Measurements from ENCODE around the gene NFKBIE.

NFKBIE gene

DNA sequence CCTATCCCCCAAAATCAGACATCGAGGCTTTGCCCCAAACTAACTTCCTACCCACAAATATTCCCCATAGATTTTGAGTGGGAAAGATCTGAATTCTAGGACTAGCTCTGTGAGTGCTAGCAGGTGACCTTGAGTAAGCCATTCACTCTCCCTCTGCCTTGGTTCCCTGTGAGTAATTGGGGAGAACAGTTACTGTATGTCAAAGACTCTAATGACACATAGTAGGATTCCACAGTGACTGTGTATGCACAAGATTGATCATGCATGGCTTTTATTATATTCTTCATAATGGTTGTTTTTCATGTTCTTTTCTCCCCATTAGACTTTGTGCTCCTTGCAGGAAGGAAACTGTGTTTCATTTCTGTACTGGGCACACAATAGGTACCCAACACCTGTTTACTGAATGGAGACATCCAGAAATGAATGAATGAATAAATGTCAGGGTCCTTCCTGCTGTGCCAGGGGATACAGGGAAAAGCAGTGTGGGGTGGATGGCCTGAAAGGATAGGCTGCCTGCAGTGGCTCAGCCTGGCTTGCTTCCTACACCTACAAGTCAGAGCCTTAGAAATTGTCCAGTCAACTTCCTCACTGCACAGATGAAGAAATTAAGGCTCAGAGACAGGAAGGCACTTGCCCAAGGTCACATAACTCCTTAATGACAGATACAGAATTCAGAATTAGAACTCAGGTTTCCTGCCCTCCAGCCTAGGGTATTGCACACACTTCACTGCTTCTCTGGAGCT, 4.0 kb upstream of the NFKBIE start:
- H3K4me2 ChIP-seq (ENCODE audit: low read length) = peak overlapping the region; percentile 70
- H3K9me3 ChIP-seq (ENCODE audit: insufficient read depth, low read length) = no peaks in the 10 kb centered on the region
- H3K9ac ChIP-seq (ENCODE audit: low read length) = no peak overlapping the region
- TF ChIP-seq, protein P1, sequence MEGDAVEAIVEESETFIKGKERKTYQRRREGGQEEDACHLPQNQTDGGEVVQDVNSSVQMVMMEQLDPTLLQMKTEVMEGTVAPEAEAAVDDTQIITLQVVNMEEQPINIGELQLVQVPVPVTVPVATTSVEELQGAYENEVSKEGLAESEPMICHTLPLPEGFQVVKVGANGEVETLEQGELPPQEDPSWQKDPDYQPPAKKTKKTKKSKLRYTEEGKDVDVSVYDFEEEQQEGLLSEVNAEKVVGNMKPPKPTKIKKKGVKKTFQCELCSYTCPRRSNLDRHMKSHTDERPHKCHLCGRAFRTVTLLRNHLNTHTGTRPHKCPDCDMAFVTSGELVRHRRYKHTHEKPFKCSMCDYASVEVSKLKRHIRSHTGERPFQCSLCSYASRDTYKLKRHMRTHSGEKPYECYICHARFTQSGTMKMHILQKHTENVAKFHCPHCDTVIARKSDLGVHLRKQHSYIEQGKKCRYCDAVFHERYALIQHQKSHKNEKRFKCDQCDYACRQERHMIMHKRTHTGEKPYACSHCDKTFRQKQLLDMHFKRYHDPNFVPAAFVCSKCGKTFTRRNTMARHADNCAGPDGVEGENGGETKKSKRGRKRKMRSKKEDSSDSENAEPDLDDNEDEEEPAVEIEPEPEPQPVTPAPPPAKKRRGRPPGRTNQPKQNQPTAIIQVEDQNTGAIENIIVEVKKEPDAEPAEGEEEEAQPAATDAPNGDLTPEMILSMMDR (IDR thresholded peaks at IDR 0.05; ENCODE audit: low read depth, low read length) = no peak
- TF ChIP-seq EZH2phosphoT487 (IDR thresholded peaks at IDR 0.05; ENCODE audit: low read depth) = no peak
- H3K79me2 ChIP-seq (ENCODE audit: low read length) = peaks cover 10% of the 10 kb centered on the region
- H2AFZ ChIP-seq (ENCODE audit: low read depth, low read length) = no peak overlapping the region
- peaks cover 7% of the 10 kb centered on the region for H3K27me3 ChIP-seq (ENCODE audit: low read depth, low read length)
- peaks cover 8% of the 10 kb centered on the region for H3K36me3 ChIP-seq (replicated peaks; ENCODE audit: low read depth, low read length)
- H3K27ac ChIP-seq (ENCODE audit: low read length) = no peak overlapping the region
- peak overlapping the region; percentile 57 for H3K4me3 ChIP-seq (ENCODE audit: low read length)
- peaks cover 50% of the 10 kb centered on the region for H3K4me1 ChIP-seq (ENCODE audit: low read length)
- no peaks in the 10 kb centered on the region for H4K20me1 ChIP-seq (ENCODE audit: insufficient read depth, low read length)

DNA sequence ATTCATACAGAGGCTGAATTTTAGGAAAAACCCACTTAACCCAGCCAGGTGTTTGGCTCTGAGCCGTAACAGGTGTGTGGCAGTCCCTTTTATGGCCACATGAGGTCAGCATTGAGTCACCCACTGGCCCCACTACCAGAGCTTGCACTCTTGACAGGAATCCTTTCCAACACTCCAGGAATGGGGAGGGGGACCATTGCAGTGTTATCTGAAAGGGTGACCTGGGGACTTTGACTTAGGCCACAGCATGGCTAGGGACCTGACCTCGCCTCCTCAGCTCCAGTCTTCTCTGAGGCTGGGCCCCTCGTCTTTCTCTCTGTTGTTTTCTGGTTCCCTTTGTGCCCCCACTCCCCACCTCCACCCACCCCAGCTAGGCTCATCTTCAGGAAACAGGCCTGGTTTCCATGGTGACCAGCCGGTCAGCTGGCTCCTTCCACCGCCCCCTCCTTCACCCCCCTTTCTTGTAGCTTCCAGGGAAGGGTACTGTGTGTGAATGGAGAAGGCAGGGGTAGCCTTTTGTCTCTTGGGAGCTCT, 2.8 kb upstream of the NFKBIE start:
- Histone ChIP-seq H3K4me3 (ENCODE audit: low read length) (no peak overlapping the region), H3K27me3 (ENCODE audit: low read depth, low read length) (peaks cover 7% of the 10 kb centered on the region), H3K27ac (ENCODE audit: low read length) (no peak overlapping the region), H3K79me2 (ENCODE audit: low read length) (peaks cover 22% of the 10 kb centered on the region), H3K9ac (ENCODE audit: low read length) (no peak overlapping the region), H2AFZ (ENCODE audit: low read depth, low read length) (no peak overlapping the region), H3K9me3 (ENCODE audit: insufficient read depth, low read length) (no peaks in the 10 kb centered on the region), H3K4me1 (ENCODE audit: low read length) (peaks cover 50% of the 10 kb centered on the region), H3K4me2 (ENCODE audit: low read length) (peak overlapping the region; percentile 70), H4K20me1 (ENCODE audit: insufficient read depth, low read length) (no peaks in the 10 kb centered on the region), H3K36me3 (replicated peaks; ENCODE audit: low read depth, low read length) (peaks cover 18% of the 10 kb centered on the region)
- TF ChIP-seq, protein P1 (IDR thresholded peaks at IDR 0.05; ENCODE audit: low read depth, low read length) = peak; percentile 98
- no peak for TF ChIP-seq EZH2phosphoT487 (IDR thresholded peaks at IDR 0.05; ENCODE audit: low read depth)

DNA sequence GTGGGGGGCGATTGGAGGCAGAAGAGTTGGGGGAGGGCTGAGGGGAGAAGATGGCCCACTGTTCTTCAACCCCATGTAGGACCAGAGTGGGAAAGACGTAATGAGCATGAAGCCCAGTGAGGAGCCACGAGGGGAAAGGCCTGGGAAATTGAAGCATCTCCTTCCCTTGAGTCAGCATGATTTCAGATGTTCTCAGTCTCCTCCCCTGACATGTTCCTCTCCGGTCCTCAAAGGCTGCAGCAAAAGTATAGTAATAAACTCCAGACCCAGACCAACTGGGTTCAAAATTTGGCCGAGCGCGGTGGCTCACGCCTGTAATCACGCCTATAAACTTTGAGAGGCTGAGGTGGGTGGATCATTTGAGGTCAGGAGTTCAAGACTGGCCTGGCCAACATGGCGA, 1.9 kb upstream of the NFKBIE start:
- H3K4me3 ChIP-seq (ENCODE audit: low read length) = no peak overlapping the region
- H3K36me3 ChIP-seq (replicated peaks; ENCODE audit: low read depth, low read length) = peaks cover 27% of the 10 kb centered on the region
- peaks cover 7% of the 10 kb centered on the region for H3K27me3 ChIP-seq (ENCODE audit: low read depth, low read length)

DNA sequence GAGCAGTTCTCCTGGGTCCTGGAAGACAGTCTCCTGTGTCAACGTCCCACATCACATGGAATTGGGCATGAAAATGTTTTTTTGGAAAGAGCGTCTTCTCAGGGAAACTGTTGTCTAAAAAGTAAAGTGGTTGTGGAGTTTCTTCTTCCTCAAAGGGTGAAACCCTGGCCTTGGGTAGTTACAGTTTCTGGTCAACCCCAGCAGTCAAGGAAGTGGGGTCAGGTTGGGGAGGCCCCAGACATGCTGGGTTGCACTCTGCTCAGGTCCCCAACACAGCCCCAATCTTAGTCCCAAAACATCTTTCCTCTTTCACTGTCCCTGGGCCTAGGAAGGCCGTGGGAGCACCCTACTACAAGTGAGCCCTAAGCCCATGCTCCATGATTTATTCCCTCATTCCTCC, 996 bp upstream of the NFKBIE start:
- Histone ChIP-seq H4K20me1 (ENCODE audit: insufficient read depth, low read length) (peaks cover 9% of the 10 kb centered on the region), H2AFZ (ENCODE audit: low read depth, low read length) (no peak overlapping the region), H3K9ac (ENCODE audit: low read length) (peak overlapping the region; percentile 72)

More for the DNA sequence above, 1.9 kb upstream of the NFKBIE start:
- Histone ChIP-seq H3K4me2 (ENCODE audit: low read length) (peak overlapping the region; percentile 96), H2AFZ (ENCODE audit: low read depth, low read length) (no peak overlapping the region), H3K9ac (ENCODE audit: low read length) (peak overlapping the region; percentile 16; the same call in 1 of the 2 replicates), H3K9me3 (ENCODE audit: insufficient read depth, low read length) (no peaks in the 10 kb centered on the region), H3K79me2 (ENCODE audit: low read length) (peaks cover 31% of the 10 kb centered on the region), H3K27ac (ENCODE audit: low read length) (peak overlapping the region; percentile 94; the same call in 1 of the 2 replicates), H4K20me1 (ENCODE audit: insufficient read depth, low read length) (peaks cover 2% of the 10 kb centered on the region; the same call in 1 of the 2 replicates), H3K4me1 (ENCODE audit: low read length) (peaks cover 55% of the 10 kb centered on the region)
- TF ChIP-seq, protein P1 (IDR thresholded peaks at IDR 0.05; ENCODE audit: low read depth, low read length) = no peak
- no peak for TF ChIP-seq EZH2phosphoT487 (IDR thresholded peaks at IDR 0.05; ENCODE audit: low read depth)

More for the DNA sequence above, 996 bp upstream of the NFKBIE start:
- H3K27ac ChIP-seq (ENCODE audit: low read length) = peak overlapping the region; percentile 94
- H3K79me2 ChIP-seq (ENCODE audit: low read length) = peaks cover 40% of the 10 kb centered on the region
- no peaks in the 10 kb centered on the region for H3K9me3 ChIP-seq (ENCODE audit: insufficient read depth, low read length)
- peaks cover 64% of the 10 kb centered on the region for H3K4me1 ChIP-seq (ENCODE audit: low read length)
- peak overlapping the region; percentile 84 for H3K4me3 ChIP-seq (ENCODE audit: low read length)
- peaks cover 36% of the 10 kb centered on the region for H3K36me3 ChIP-seq (replicated peaks; ENCODE audit: low read depth, low read length)
- peak overlapping the region; percentile 96 for H3K4me2 ChIP-seq (ENCODE audit: low read length)
- no peak for TF ChIP-seq EZH2phosphoT487 (IDR thresholded peaks at IDR 0.05; ENCODE audit: low read depth)
- TF ChIP-seq, protein P1 (IDR thresholded peaks at IDR 0.05; ENCODE audit: low read depth, low read length) = no peak
- peaks cover 5% of the 10 kb centered on the region for H3K27me3 ChIP-seq (ENCODE audit: low read depth, low read length)
